Activated T-helper 1 cell treated with Interleukin-2 at 50 U/mL for 16 hours (primary cell): ENCODE results near the gene ZNF573.
A peak's percentile ranks its signal among the peaks of the same experiment; 100 is the strongest.

Source experiments
- DNase-seq: peaks from one replicate; pipeline ENCODE4 v3.0.0-alpha.2; 2020; ENCODE audit warnings: low read depth

The ZNF573 gene

DNA sequence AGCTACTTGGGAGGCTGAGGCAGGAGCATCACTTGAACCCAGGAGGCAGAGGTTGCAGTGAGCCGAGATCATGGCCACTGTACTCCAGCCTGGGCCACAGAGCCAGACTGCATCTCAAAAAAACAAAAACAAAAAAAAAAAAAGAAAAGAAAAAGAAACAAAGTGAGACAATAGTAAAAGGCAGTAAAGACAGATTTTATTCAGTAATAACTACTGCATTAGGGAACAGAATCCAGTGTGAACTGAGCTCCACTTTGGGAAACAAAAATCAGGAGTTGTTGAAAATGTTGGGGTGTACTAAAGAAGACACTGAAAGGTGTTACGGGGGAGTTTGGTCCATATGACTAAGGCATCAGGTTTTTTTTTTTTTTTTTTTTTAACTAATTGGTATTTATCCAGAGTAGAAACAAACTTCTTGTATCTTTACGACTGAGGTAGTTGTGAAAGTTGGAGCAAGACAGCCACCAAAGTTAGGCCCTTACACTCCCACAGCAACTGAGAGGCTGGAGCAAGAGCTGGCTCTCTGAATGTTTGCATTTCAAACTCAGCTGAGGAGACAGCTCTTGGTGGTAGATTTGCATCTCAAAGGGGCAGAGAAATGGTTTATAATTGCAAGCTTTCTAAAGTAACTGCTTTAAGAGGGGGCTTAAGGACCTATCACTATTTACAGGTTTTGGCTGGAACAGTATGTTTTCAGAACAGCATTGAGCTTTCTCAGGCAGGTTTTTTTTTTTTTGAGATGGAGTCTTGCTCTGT, 84.1 kb downstream of the ZNF573 start:
- DNase-seq = no peak

- DNase-seq = no peak
Observed at GRCh38 chr19:37692956-37693620, 86.3 kb downstream of the ZNF573 start.

- DNase-seq = peak; percentile 62
Observed at GRCh38 chr19:37691881-37692504, 87.4 kb downstream of the ZNF573 start.
